GM18498 (cell line): Measurements from ENCODE around the gene ASIC2.

Experiments used
- ATAC-seq: cut with Tn5 transposase; IDR thresholded peaks from one replicate; pipeline ENCODE4 v1.9.1; 2021; ENCODE audit warnings: mild to moderate bottlenecking, moderate library complexity; ENCODE audit not compliant: unreplicated experiment

ASIC2 gene

GRCh38 chr17:33258296-33258695, 34.8 kb downstream of the ASIC2 start:
- no peak for ATAC-seq

- ATAC-seq: no peak
Measured at GRCh38 chr17:33245183-33245582, 47.9 kb downstream of the ASIC2 start.

- ATAC-seq: no peak
Measured at GRCh38 chr17:33243732-33244131, 49.4 kb downstream of the ASIC2 start.

GRCh38 chr17:33242375-33243124, 50.5 kb downstream of the ASIC2 start:
- ATAC-seq: no peak

- ATAC-seq: no peak
Measured at GRCh38 chr17:33241390-33241789, 51.7 kb downstream of the ASIC2 start.

- no peak for ATAC-seq
Measured at GRCh38 chr17:33240362-33240761, 52.7 kb downstream of the ASIC2 start.

GRCh38 chr17:33239702-33240101, 53.4 kb downstream of the ASIC2 start:
- no peak for ATAC-seq

GRCh38 chr17:33234930-33235685, 58.0 kb downstream of the ASIC2 start:
- ATAC-seq: no peak

- ATAC-seq: no peak
Measured at GRCh38 chr17:33234233-33234632, 58.9 kb downstream of the ASIC2 start.

GRCh38 chr17:33233811-33234177, 59.3 kb downstream of the ASIC2 start:
- no peak for ATAC-seq

GRCh38 chr17:33229499-33229898, 63.6 kb downstream of the ASIC2 start:
- no peak for ATAC-seq

- no peak for ATAC-seq
Measured at GRCh38 chr17:33229028-33229427, 64.1 kb downstream of the ASIC2 start.

GRCh38 chr17:33228548-33228947, 64.5 kb downstream of the ASIC2 start:
- no peak for ATAC-seq

GRCh38 chr17:33227911-33228310, 65.2 kb downstream of the ASIC2 start:
- no peak for ATAC-seq

- no peak for ATAC-seq
Measured at GRCh38 chr17:33225994-33226393, 67.1 kb downstream of the ASIC2 start.

GRCh38 chr17:33225509-33225908, 67.6 kb downstream of the ASIC2 start:
- ATAC-seq: no peak

- ATAC-seq: no peak
Measured at GRCh38 chr17:33220036-33220435, 73.1 kb downstream of the ASIC2 start.

- ATAC-seq: no peak
Measured at GRCh38 chr17:33218698-33219601, 74.1 kb downstream of the ASIC2 start.

- no peak for ATAC-seq
Measured at GRCh38 chr17:33217891-33218290, 75.2 kb downstream of the ASIC2 start.

- ATAC-seq: no peak
Measured at GRCh38 chr17:33214996-33215395, 78.1 kb downstream of the ASIC2 start.

- no peak for ATAC-seq
Measured at GRCh38 chr17:33210285-33210684, 82.8 kb downstream of the ASIC2 start.
